H9 (cell line): ENCODE measurements around the gene REEP3. TPM values are rescaled to one million over a fixed set of nuclear protein-coding genes. Genes with fewer than 3 reads are reported as not detected.

Experiments
- DNase-seq: peaks from one replicate; pipeline ENCODE4 v3.0.0-alpha.2; 2017
- H2AFZ ChIP-seq: one replicate; pipeline ENCODE4 v1.6.1; 2013; ENCODE audit warnings: mild to moderate bottlenecking, low read length, control low read depth, moderate library complexity
- H2AK5ac ChIP-seq: 2 replicates; pipeline ENCODE4 v1.6.1; 2013; ENCODE audit warnings: low read length, control low read depth, mixed read lengths; ENCODE audit not compliant: insufficient read length
- H2BK120ac ChIP-seq: one replicate; pipeline ENCODE4 v1.6.1; 2013; ENCODE audit warnings: low read depth, mild to moderate bottlenecking, low read length, control low read depth, inconsistent platforms; ENCODE audit not compliant: poor library complexity, severe bottlenecking
- H2BK12ac ChIP-seq: 2 replicates; pipeline ENCODE4 v1.6.1; 2013; ENCODE audit warnings: low read length, control low read depth, mixed read lengths, low read depth; ENCODE audit not compliant: insufficient read length
- H2BK15ac ChIP-seq: 2 replicates; pipeline ENCODE4 v1.6.1; 2013; ENCODE audit warnings: low read depth, low read length, control low read depth
- H2BK20ac ChIP-seq: one replicate; pipeline ENCODE4 v1.6.1; 2013; ENCODE audit warnings: low read depth, mild to moderate bottlenecking, low read length, control low read depth, inconsistent platforms; ENCODE audit not compliant: poor library complexity, severe bottlenecking
- H2BK5ac ChIP-seq: 2 replicates; pipeline ENCODE4 v1.6.1; 2013; ENCODE audit warnings: low read length, control low read depth, mixed read lengths; ENCODE audit not compliant: insufficient read length
- H3K14ac ChIP-seq: 2 replicates; pipeline ENCODE4 v1.6.1; 2013; ENCODE audit warnings: low read length, control low read depth; ENCODE audit not compliant: insufficient read depth
- H3K18ac ChIP-seq: 2 replicates; pipeline ENCODE4 v1.6.1; 2013; ENCODE audit warnings: low read depth, mild to moderate bottlenecking, mixed read lengths, low read length, control low read depth; ENCODE audit not compliant: insufficient read length
- H3K23ac ChIP-seq: 2 replicates; pipeline ENCODE4 v1.6.1; 2013; ENCODE audit warnings: low read length, control low read depth, mixed read lengths, low read depth; ENCODE audit not compliant: insufficient read length
- H3K23me2 ChIP-seq: 2 replicates; pipeline ENCODE4 v1.6.1; 2013; ENCODE audit warnings: low read depth, mild to moderate bottlenecking, mixed read lengths, low read length, control low read depth; ENCODE audit not compliant: insufficient read length, poor library complexity, severe bottlenecking
- H3K27ac ChIP-seq: 2 replicates; pipeline ENCODE4 v1.5.1; 2013; ENCODE audit warnings: low read length, control low read depth, mixed read lengths, low read depth; ENCODE audit not compliant: insufficient read length
- H3K27me3 ChIP-seq: 2 replicates; pipeline ENCODE4 v1.6.1; 2013; ENCODE audit warnings: low read length, control low read depth, inconsistent platforms; ENCODE audit not compliant: insufficient read depth
- H3K4ac ChIP-seq: 2 replicates; pipeline ENCODE4 v1.6.1; 2013; ENCODE audit warnings: low read depth, mild to moderate bottlenecking, control low read depth, inconsistent platforms, low read length, moderate library complexity
- H3K4me1 ChIP-seq: 2 replicates; pipeline ENCODE4 v1.6.1; 2013; ENCODE audit warnings: low read length, control low read depth, inconsistent platforms; ENCODE audit not compliant: insufficient read depth
- H3K4me2 ChIP-seq: 2 replicates; pipeline ENCODE4 v1.6.1; 2013; ENCODE audit warnings: low read length, control low read depth, mixed read lengths; ENCODE audit not compliant: insufficient read length, insufficient read depth
- H3K56ac ChIP-seq: 2 replicates; pipeline ENCODE4 v1.6.1; 2013; ENCODE audit warnings: low read depth, mild to moderate bottlenecking, mixed read lengths, low read length, control low read depth; ENCODE audit not compliant: insufficient read length
- H3K79me1 ChIP-seq: 2 replicates; pipeline ENCODE4 v1.6.1; 2013; ENCODE audit warnings: low read depth, mild to moderate bottlenecking, moderate library complexity, low read length, control low read depth, inconsistent platforms; ENCODE audit not compliant: insufficient read depth, poor library complexity, severe bottlenecking
- H3K79me2 ChIP-seq: 2 replicates; pipeline ENCODE4 v1.6.1; 2013; ENCODE audit warnings: low read length, control low read depth, inconsistent platforms; ENCODE audit not compliant: insufficient read depth
- H3K9ac ChIP-seq: 2 replicates; pipeline ENCODE4 v1.6.1; 2013; ENCODE audit warnings: low read length, control low read depth, mixed read lengths; ENCODE audit not compliant: insufficient read length; ENCODE audit errors: extremely low read depth
- H3K9me3 ChIP-seq: one replicate; pipeline ENCODE4 v1.6.1; 2013; ENCODE audit warnings: low read depth, low read length, inconsistent platforms; ENCODE audit not compliant: control insufficient read depth
- H3T11ph ChIP-seq: one replicate; pipeline ENCODE4 v1.6.1; 2013; ENCODE audit warnings: mild to moderate bottlenecking, low read length, control low read depth, inconsistent platforms
- H4K20me1 ChIP-seq: one replicate; pipeline ENCODE4 v1.6.1; 2013; ENCODE audit not compliant: control insufficient read depth, insufficient read length, insufficient read depth
- H4K5ac ChIP-seq: 2 replicates; pipeline ENCODE4 v1.6.1; 2013; ENCODE audit warnings: low read depth, mild to moderate bottlenecking, mixed read lengths, low read length, control low read depth; ENCODE audit not compliant: insufficient read length
- H4K8ac ChIP-seq: replicated peaks from 2 replicates; pipeline ENCODE4 v1.6.1; 2013; ENCODE audit warnings: low read length, control low read depth, mixed read lengths, low read depth; ENCODE audit not compliant: insufficient read length
- H4K91ac ChIP-seq: 2 replicates; pipeline ENCODE4 v1.6.1; 2013; ENCODE audit warnings: low read depth, mild to moderate bottlenecking, moderate library complexity, mixed read lengths, low read length, control low read depth; ENCODE audit not compliant: insufficient read length
- H3K27ac Mint-ChIP-seq, 3 experiments: 2 replicates in 2 of 3; 3 replicates in 1 of 3; pipeline ENCODE4 v1.8.0; 2020 to 2021; ENCODE audit warnings: mixed read lengths in 3 of 3, mild to moderate bottlenecking in 1 of 3, moderate library complexity in 1 of 3
- H3K27me3 Mint-ChIP-seq: 2 replicates; pipeline ENCODE4 v1.8.0; 2021; ENCODE audit warnings: low read depth, mild to moderate bottlenecking, moderate library complexity, mixed read lengths
- H3K36me3 Mint-ChIP-seq, 3 experiments: 2 replicates in 2 of 3; 3 replicates in 1 of 3; pipeline ENCODE4 v1.8.0; 2020 to 2021; ENCODE audit warnings: low read depth in 3 of 3, mixed read lengths in 3 of 3; ENCODE audit not compliant: insufficient read depth in 1 of 3
- H3K4me1 Mint-ChIP-seq, 2 experiments: 2 replicates each; pipeline ENCODE4 v1.8.0; 2020; ENCODE audit warnings: mixed read lengths in 2 of 2
- H3K4me3 Mint-ChIP-seq, 2 experiments: 2 replicates in 1 of 2; 3 replicates in 1 of 2; pipeline ENCODE4 v1.8.0; 2020 to 2021; ENCODE audit warnings: mild to moderate bottlenecking in 2 of 2, mixed read lengths in 2 of 2, moderate library complexity in 1 of 2
- H3K9me3 Mint-ChIP-seq, 2 experiments: 2 replicates in 1 of 2; 3 replicates in 1 of 2; pipeline ENCODE4 v1.8.0; 2020; ENCODE audit warnings: mild to moderate bottlenecking in 2 of 2, mixed read lengths in 2 of 2, moderate library complexity in 1 of 2
- CTCF ChIP-seq: fragments of 200-600 bp; sonication (generic); conservative IDR thresholded peaks from 3 replicates; pipeline ENCODE4 v1.8.0; 2021; ENCODE audit warnings: antibody characterized with exemption, mild to moderate bottlenecking
- WGBS: extraction: QIAGEN DNeasy Blood & Tissue Kit; methylation state at CpG from one replicate; pipeline ENCODE4 v1.1.7; 2013; ENCODE audit warnings: missing lambda C conversion rate, low lambda C conversion rate, mixed read lengths; ENCODE audit not compliant: insufficient read length; ENCODE audit errors: extremely low coverage; 5-methylcytosine and 5-hydroxymethylcytosine counted together
- total RNA-seq: library from RNA; stranded (reverse); gene quantifications from 2 replicates; pipeline ENCODE4 v1.2.1, GENCODE V29; 2021

Gene REEP3
- total RNA-seq, 1 experiment from 2014 or later: 21.4 TPM

GRCh38 chr10:63474488-63474887 is 46.7 kb upstream of the REEP3 start:
- WGBS: no CpG with 5 or more reads among the region's 8 CpGs
- Histone ChIP-seq H4K5ac (no peak overlapping the region), H2BK12ac (no peak overlapping the region), H3K23ac (no peak overlapping the region), H2BK120ac (no peak overlapping the region), H3K79me1 (peaks cover 6% of the 10 kb centered on the region), H2BK20ac (no peak overlapping the region), H3K4ac (no peak overlapping the region), H2BK15ac (no peak overlapping the region), H4K91ac (no peak overlapping the region), H4K8ac (no peak overlapping the region), H3K18ac (no peak overlapping the region), H3K56ac (no peak overlapping the region), H3K27ac (no peak overlapping the region), H3T11ph (no peak overlapping the region), H2AK5ac (no peak overlapping the region), H3K23me2 (no peaks in the 10 kb centered on the region), H4K20me1 (no peaks in the 10 kb centered on the region), H3K14ac (no peak overlapping the region), H3K4me1 (no peaks in the 10 kb centered on the region), H3K79me2 (peaks cover 5% of the 10 kb centered on the region; the same call in 1 of the 2 replicates), H3K27me3 (no peaks in the 10 kb centered on the region), H2BK5ac (no peak overlapping the region), H3K9ac (no peak overlapping the region), H2AFZ (no peak overlapping the region), H3K4me2 (no peak overlapping the region), H3K9me3 (no peaks in the 10 kb centered on the region)
- Mint-ChIP-seq H3K4me3 (no peak overlapping the region), H3K36me3 (no peaks in the 10 kb centered on the region), H3K27me3 (no peaks in the 10 kb centered on the region), H3K27ac (peak overlapping the region in 1 of 3 experiments; percentile 46; a peak in 1 of 7 replicates), H3K9me3 (no peaks in the 10 kb centered on the region), H3K4me1 (peaks cover 32 to 34% of the 10 kb centered on the region in 2 experiments)
- DNase-seq: no peak
- no peak for TF ChIP-seq CTCF
